Spleen (tissue), 11 donors: ENCODE results near the gene FIBCD1. TPM values are rescaled to one million over a fixed set of nuclear protein-coding genes. Genes with fewer than 3 reads are reported as not detected.
A peak's percentile ranks its signal among the peaks of the same experiment; 100 is the strongest.

Experiments
- DNase-seq: peaks from one replicate; pipeline ENCODE4 v3.0.0-alpha.2; 2020
- H3K27ac ChIP-seq, 8 donors: fragments of 200-600 bp; sonication (generic) in 7 of 8; 1 replicate in 4 of 8; 2 replicates in 4 of 8; pipeline versions ENCODE4 v1.5.0 to v1.8.0; 2016 to 2021; ENCODE audit warnings: inconsistent platforms in 4 of 8, mild to moderate bottlenecking in 4 of 8, moderate library complexity in 1 of 8
- H3K27me3 ChIP-seq, 7 donors: fragments of 200-600 bp; sonication (generic) in 6 of 7; replicated peaks in 1 of 7; 1 replicate in 4 of 7; 2 replicates in 3 of 7; pipeline versions ENCODE4 v1.5.0 to v1.8.0; 2016 to 2021; ENCODE audit warnings: inconsistent platforms in 3 of 7, mild to moderate bottlenecking in 1 of 7
- H3K36me3 ChIP-seq, 6 donors: fragments of 200-600 bp; sonication (generic) in 5 of 6; 1 replicate in 4 of 6; 2 replicates in 2 of 6; pipeline versions ENCODE4 v1.5.0 to v1.8.0; 2016 to 2021; ENCODE audit warnings: inconsistent platforms in 2 of 6
- H3K4me1 ChIP-seq, 6 donors: fragments of 200-600 bp; sonication (generic) in 5 of 6; 1 replicate in 3 of 6; 2 replicates in 3 of 6; pipeline versions ENCODE4 v1.5.0 to v1.8.0; 2016 to 2021; ENCODE audit warnings: inconsistent platforms in 3 of 6
- H3K4me3 ChIP-seq, 8 donors: fragments of 200-600 bp; sonication (generic) in 7 of 8; 1 replicate in 4 of 8; 2 replicates in 4 of 8; pipeline versions ENCODE4 v1.5.0 to v1.8.0; 2016 to 2021; ENCODE audit warnings: inconsistent platforms in 4 of 8, mild to moderate bottlenecking in 4 of 8, moderate library complexity in 2 of 8
- H3K9me3 ChIP-seq, 8 donors: fragments of 200-600 bp; sonication (generic) in 7 of 8; 1 replicate in 4 of 8; 2 replicates in 4 of 8; pipeline versions ENCODE4 v1.5.0 to v1.8.0; 2016 to 2021; ENCODE audit warnings: inconsistent platforms in 4 of 8
- POLR2A ChIP-seq, 3 donors: fragments of 450-650 bp; IDR thresholded peaks; one replicate each; pipeline ENCODE4 v1.5.1; 2017; ENCODE audit warnings: antibody characterized with exemption in 3 of 3, mild to moderate bottlenecking in 1 of 3
- POLR2AphosphoS5 ChIP-seq, 3 donors: sonication (generic); formaldehyde crosslinking; IDR thresholded peaks; one replicate each; pipeline ENCODE4 v1.5.1; 2017; ENCODE audit warnings: antibody characterized with exemption in 3 of 3
- WGBS, 5 donors: extraction: QIAGEN DNeasy Blood & Tissue Kit in 3 of 5; methylation state at CpG; one replicate each; pipeline versions ENCODE4 v1.1.5 to v1.1.7; 2013 to 2018; 5-methylcytosine and 5-hydroxymethylcytosine counted together
- intact Hi-C: fragments of 100-400 bp; cut with DNase I; formaldehyde crosslinking; loops from one replicate; pipeline ENCODE4 v1.15.0; 2023; ENCODE audit warnings: low total_unique reads
- polyA plus RNA-seq, 3 donors: library from polyadenylated mRNA; stranded (reverse); fragments of 200-250 nt; gene quantifications; one replicate each; pipeline ENCODE4 v1.2.1, GENCODE V29; 2013
- total RNA-seq, 7 donors: library from RNA; depleted of rRNA in 3 of 7; stranded (reverse); fragments of >200 nt in 3 of 7; fragmentation: NEBNext Ultra II Directional in 4 of 7; extraction: Animal tissue kit (Norgen Biotek cat#: 25700) in 4 of 7; gene quantifications; one replicate each; pipeline versions ENCODE4 v1.1.0 to v1.2.1, GENCODE V29; 2016 to 2021
- TF ChIP-seq, protein P1 (sequence below), 11 experiments: fragments of 200-600 bp in 7 of 11; fragments of 450-650 bp in 4 of 11; sonication (generic) in 4 of 11; IDR thresholded peaks in 8 of 11; conservative IDR thresholded peaks in 3 of 11; 1 replicate in 7 of 11; 2 replicates in 4 of 11; pipeline versions ENCODE4 v1.4.0 to v1.8.0; 2016 to 2021; ENCODE audit warnings: antibody characterized with exemption in 11 of 11, inconsistent platforms in 4 of 11, mild to moderate bottlenecking in 1 of 11
- donor health status: healthy with polysubstance abuse.
- donor health status: DM: no; HTN: no; CAD: no; lungs with moderate emphysema.
- donor health status: DM: no; HTN: no; CAD: no.
- donor health status: Bipolar disorder and iron deficiency.
- donor health status: healthy.
- donor health status: DM: no; HTN: no; CAD: no.
- donor health status: DM: yes; HTN: yes; CAD: no.

The FIBCD1 gene
- total and polyA plus RNA-seq, 10 donors = 0.02 to 0.51 (median 0.35) TPM; not detected in 3

DNA sequence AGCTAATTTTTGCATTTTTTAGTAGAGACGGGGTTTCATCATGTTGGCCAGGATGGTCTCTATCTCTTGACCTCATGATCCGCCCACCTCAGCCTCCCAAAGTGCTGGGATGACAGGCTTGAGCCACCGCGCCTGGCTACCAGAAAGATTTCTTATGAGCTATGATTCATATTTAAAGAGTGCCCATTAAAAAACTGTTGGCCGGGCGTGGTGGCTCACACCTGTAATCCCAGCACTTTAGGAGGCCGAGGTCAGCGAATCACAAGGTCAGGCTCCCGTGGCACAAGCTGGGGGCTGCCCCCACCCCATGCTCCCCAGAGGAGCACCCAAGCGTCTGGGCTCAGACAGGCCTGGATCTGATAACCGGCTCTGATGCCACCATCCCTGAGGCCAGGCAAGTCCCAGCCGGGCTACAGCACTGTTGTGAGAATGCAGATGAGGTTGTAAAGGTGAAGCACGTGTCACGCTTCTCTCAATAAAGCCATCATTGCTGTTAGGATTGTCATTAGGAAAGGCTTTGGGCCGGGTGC is 56.3 kb downstream of the FIBCD1 start:
- H3K9me3 ChIP-seq = no peaks in the 10 kb centered on the region
- DNase-seq = no peak
- no peaks in the 10 kb centered on the region for H3K4me1 ChIP-seq
- TF ChIP-seq POLR2AphosphoS5 (IDR thresholded peaks at IDR 0.05) (peak in 1 of 3 donors; percentile 38), POLR2A (IDR thresholded peaks at IDR 0.05) (no peak)
- TF ChIP-seq, protein P1, sequence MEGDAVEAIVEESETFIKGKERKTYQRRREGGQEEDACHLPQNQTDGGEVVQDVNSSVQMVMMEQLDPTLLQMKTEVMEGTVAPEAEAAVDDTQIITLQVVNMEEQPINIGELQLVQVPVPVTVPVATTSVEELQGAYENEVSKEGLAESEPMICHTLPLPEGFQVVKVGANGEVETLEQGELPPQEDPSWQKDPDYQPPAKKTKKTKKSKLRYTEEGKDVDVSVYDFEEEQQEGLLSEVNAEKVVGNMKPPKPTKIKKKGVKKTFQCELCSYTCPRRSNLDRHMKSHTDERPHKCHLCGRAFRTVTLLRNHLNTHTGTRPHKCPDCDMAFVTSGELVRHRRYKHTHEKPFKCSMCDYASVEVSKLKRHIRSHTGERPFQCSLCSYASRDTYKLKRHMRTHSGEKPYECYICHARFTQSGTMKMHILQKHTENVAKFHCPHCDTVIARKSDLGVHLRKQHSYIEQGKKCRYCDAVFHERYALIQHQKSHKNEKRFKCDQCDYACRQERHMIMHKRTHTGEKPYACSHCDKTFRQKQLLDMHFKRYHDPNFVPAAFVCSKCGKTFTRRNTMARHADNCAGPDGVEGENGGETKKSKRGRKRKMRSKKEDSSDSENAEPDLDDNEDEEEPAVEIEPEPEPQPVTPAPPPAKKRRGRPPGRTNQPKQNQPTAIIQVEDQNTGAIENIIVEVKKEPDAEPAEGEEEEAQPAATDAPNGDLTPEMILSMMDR (IDR thresholded peaks at IDR 0.05 in 8 of 11, conservative IDR thresholded peaks at IDR 0.05 in 3 of 11) = no peak
- intact Hi-C loops = no loop called here
- peaks cover 10 to 100% (median 98%) of the 10 kb centered on the region in 6 donors for H3K36me3 ChIP-seq
- H3K27ac ChIP-seq = no peak overlapping the region
- no peaks in the 10 kb centered on the region for H3K27me3 ChIP-seq
- H3K4me3 ChIP-seq = no peak overlapping the region
- 86 to 94% (median 92%) methylated on average over 12 to 15 of the region's 15 CpGs for WGBS, 5 donors

DNA sequence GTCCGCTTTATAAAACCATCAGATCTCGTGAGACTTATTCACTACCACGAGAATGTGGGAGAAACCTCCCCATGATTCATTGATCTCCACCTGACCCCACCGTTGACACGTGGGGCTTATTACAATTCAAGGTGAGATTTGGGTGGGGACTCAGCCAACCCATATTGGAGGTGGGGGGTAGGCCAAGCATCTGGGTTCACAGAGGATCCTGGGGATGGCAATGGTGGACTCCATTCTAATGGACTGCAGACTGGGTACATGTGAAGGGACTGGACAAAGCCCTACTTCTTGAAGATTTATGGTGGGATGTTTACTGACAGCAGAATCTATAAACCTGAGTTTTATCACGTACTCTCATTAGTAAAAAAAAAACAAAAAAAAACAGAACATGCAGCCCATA is 57.5 kb downstream of the FIBCD1 start:
- no peaks in the 10 kb centered on the region for H3K27me3 ChIP-seq
- intact Hi-C loops = no loop called here
- no peaks in the 10 kb centered on the region for H3K9me3 ChIP-seq
- DNase-seq = no peak
- peaks cover 10 to 100% (median 93%) of the 10 kb centered on the region in 6 donors for H3K36me3 ChIP-seq
- H3K4me1 ChIP-seq = no peaks in the 10 kb centered on the region
- H3K4me3 ChIP-seq = no peak overlapping the region
- 90 to 95% (median 93%) methylated on average over 6 of the region's 6 CpGs for WGBS, 5 donors
- no peak overlapping the region for H3K27ac ChIP-seq
- TF ChIP-seq, protein P1 (IDR thresholded peaks at IDR 0.05 in 8 of 11, conservative IDR thresholded peaks at IDR 0.05 in 3 of 11) = no peak
- TF ChIP-seq POLR2A (IDR thresholded peaks at IDR 0.05) (no peak), POLR2AphosphoS5 (IDR thresholded peaks at IDR 0.05) (no peak)

DNA sequence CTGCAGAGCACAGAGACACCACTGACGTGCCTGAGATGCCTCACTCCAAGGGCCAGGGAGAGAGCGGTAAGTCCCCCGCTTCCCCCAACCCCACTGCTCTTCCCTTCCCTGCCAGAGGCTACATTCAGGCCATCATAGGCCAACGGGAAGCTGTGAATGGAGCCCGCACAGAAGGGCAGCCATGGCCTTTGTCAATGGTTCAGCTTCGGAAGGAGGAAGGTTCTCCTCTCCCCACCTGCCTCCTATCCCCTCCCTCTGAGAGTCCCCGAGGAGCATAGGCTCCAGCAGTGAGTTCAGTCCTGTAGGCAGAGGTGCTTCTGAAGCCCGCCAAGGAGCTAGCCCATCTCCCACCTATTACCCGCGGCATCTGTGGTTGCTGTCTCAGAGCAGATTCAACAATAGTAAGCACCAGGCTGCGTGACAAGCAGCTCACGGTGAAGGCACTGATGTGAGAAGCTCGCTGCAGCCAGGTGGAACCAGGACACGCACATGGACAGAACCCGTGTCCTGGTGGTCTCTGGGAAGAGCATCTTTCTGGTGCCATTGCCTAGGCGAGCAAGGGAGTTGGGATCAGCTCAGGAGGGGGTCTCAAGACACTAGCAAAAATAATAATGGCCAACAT is 58.3 kb downstream of the FIBCD1 start:
- Histone ChIP-seq H3K27ac (no peak overlapping the region), H3K9me3 (no peaks in the 10 kb centered on the region), H3K27me3 (no peaks in the 10 kb centered on the region), H3K4me3 (no peak overlapping the region), H3K4me1 (no peaks in the 10 kb centered on the region), H3K36me3 (peaks cover 10 to 100% (median 89%) of the 10 kb centered on the region in 6 donors)
- TF ChIP-seq POLR2A (IDR thresholded peaks at IDR 0.05) (no peak), POLR2AphosphoS5 (IDR thresholded peaks at IDR 0.05) (no peak)
- TF ChIP-seq, protein P1 (IDR thresholded peaks at IDR 0.05 in 8 of 11, conservative IDR thresholded peaks at IDR 0.05 in 3 of 11) = no peak
- intact Hi-C loops = no loop called here
- 90 to 98% (median 96%) methylated on average over 14 to 16 of the region's 16 CpGs for WGBS, 5 donors
- peak; percentile 58 for DNase-seq

DNA sequence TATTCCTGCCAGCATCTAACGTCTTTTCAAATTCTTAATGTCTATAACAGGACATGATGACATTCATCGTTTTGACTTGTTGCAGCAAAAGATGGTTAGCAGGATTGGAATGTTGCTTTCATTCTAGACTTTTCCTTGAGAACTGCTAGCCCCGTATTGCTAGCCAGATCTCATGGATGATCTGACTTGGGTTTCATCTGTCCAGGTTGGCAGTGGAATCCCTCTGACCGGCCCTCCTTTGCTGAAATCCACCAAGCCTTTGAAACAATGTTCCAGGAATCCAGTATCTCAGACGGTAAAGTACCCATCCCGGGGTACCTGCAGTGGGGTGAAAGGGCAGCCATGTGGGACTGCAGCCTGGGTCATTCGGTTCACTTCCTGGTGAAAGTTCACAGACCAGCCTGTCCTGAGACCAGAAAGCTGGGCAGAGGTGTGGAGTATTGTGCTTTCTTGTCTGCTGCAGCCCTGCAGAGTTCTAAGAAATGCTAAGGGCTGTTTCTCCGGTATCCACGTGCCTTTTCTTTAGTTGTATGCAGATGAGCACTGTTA is 59.1 kb downstream of the FIBCD1 start:
- TF ChIP-seq POLR2AphosphoS5 (IDR thresholded peaks at IDR 0.05) = no peak
- TF ChIP-seq, protein P1 (IDR thresholded peaks at IDR 0.05 in 8 of 11, conservative IDR thresholded peaks at IDR 0.05 in 3 of 11) = no peak
- no peak for TF ChIP-seq POLR2A (IDR thresholded peaks at IDR 0.05)
- 93 to 95% (median 94%) methylated on average over 9 of the region's 9 CpGs for WGBS, 5 donors
- Histone ChIP-seq H3K27me3 (no peaks in the 10 kb centered on the region), H3K9me3 (no peaks in the 10 kb centered on the region), H3K4me3 (no peak overlapping the region), H3K36me3 (peaks cover 10 to 100% (median 89%) of the 10 kb centered on the region in 6 donors), H3K4me1 (no peaks in the 10 kb centered on the region), H3K27ac (no peak overlapping the region)
- intact Hi-C loops = no loop called here
- no peak for DNase-seq
